GM18499 (cell line): Measurements from ENCODE around the gene WDR41.

Source experiments
- ATAC-seq: cut with Tn5 transposase; IDR thresholded peaks from one replicate; pipeline ENCODE4 v1.9.1; 2021; ENCODE audit warnings: moderate number of reproducible peaks; ENCODE audit not compliant: insufficient read depth, unreplicated experiment

The WDR41 gene

GRCh38 chr5:77449277-77449676 is 42.8 kb downstream of the WDR41 start:
- no peak for ATAC-seq

GRCh38 chr5:77448831-77449230 is 43.3 kb downstream of the WDR41 start:
- no peak for ATAC-seq

- no peak for ATAC-seq
Measured at GRCh38 chr5:77444356-77444755, 47.8 kb downstream of the WDR41 start.

- no peak for ATAC-seq
Measured at GRCh38 chr5:77443670-77444069, 48.4 kb downstream of the WDR41 start.

- ATAC-seq: no peak
Measured at GRCh38 chr5:77438071-77438470, 54.0 kb downstream of the WDR41 start.

- no peak for ATAC-seq
Measured at GRCh38 chr5:77437194-77437593, 54.9 kb downstream of the WDR41 start.

GRCh38 chr5:77431719-77432118 is 60.4 kb downstream of the WDR41 start:
- ATAC-seq: no peak

- ATAC-seq: no peak
Measured at GRCh38 chr5:77431286-77431685, 60.8 kb downstream of the WDR41 start.

GRCh38 chr5:77430726-77431125 is 61.4 kb downstream of the WDR41 start:
- no peak for ATAC-seq

GRCh38 chr5:77428526-77428925 is 63.6 kb downstream of the WDR41 start:
- ATAC-seq: no peak

- ATAC-seq: no peak
Measured at GRCh38 chr5:77427998-77428397, 64.1 kb downstream of the WDR41 start.

GRCh38 chr5:77426670-77427069 is 65.4 kb downstream of the WDR41 start:
- ATAC-seq: no peak

- ATAC-seq: no peak
Measured at GRCh38 chr5:77425998-77426659, 66.0 kb downstream of the WDR41 start.

- no peak for ATAC-seq
Measured at GRCh38 chr5:77425420-77425819, 66.7 kb downstream of the WDR41 start.

GRCh38 chr5:77424921-77425320 is 67.2 kb downstream of the WDR41 start:
- ATAC-seq: no peak

- no peak for ATAC-seq
Measured at GRCh38 chr5:77423022-77423750, 68.9 kb downstream of the WDR41 start.

GRCh38 chr5:77420940-77421339 is 71.2 kb downstream of the WDR41 start:
- no peak for ATAC-seq

GRCh38 chr5:77419644-77420582 is 72.2 kb downstream of the WDR41 start:
- ATAC-seq: no peak

- ATAC-seq: no peak
Measured at GRCh38 chr5:77418601-77419581, 73.2 kb downstream of the WDR41 start.

GRCh38 chr5:77418162-77418561 is 74.0 kb downstream of the WDR41 start:
- ATAC-seq: no peak
